GM23338 (cell line): ENCODE results near the gene PRPF19. TPM values are rescaled to one million over a fixed set of nuclear protein-coding genes. Genes with fewer than 3 reads are reported as not detected.
A peak's percentile ranks its signal among the peaks of the same experiment; 100 is the strongest.

Source experiments
- ATAC-seq: fragments of 200-7000 bp; cut with Tn5 transposase; 3 replicates; pipeline ENCODE4 v1.9.1; 2020
- DNase-seq: peaks from one replicate; pipeline ENCODE4 v3.0.0-alpha.2; 2015; ENCODE audit warnings: low spot score
- H2AFZ ChIP-seq: fragments of 200-600 bp; sonication (generic); 2 replicates; pipeline ENCODE4 v1.8.0; 2016; ENCODE audit warnings: antibody characterized with exemption, mild to moderate bottlenecking, moderate library complexity
- H3F3A ChIP-seq: fragments of 200-600 bp; sonication (generic); replicated peaks from 2 replicates; pipeline ENCODE4 v1.8.0; 2017; ENCODE audit warnings: antibody characterized with exemption, mixed run types, low read depth
- H3K27ac ChIP-seq: fragments of 200-600 bp; sonication (generic); 2 replicates; pipeline ENCODE4 v1.6.1; 2016; ENCODE audit warnings: low read depth
- H3K27me3 ChIP-seq: fragments of 200-600 bp; sonication (generic); 2 replicates; pipeline ENCODE4 v1.8.0; 2016; ENCODE audit warnings: mild to moderate bottlenecking, mixed run types, moderate library complexity; ENCODE audit not compliant: insufficient read depth
- H3K36me3 ChIP-seq: fragments of 200-600 bp; sonication (generic); 2 replicates; pipeline ENCODE4 v1.8.0; 2016; ENCODE audit warnings: mild to moderate bottlenecking; ENCODE audit not compliant: insufficient read depth
- H3K4me1 ChIP-seq: fragments of 200-600 bp; sonication (generic); 2 replicates; pipeline ENCODE4 v1.8.0; 2016; ENCODE audit warnings: mild to moderate bottlenecking, moderate library complexity; ENCODE audit not compliant: insufficient read depth
- H3K4me2 ChIP-seq: fragments of 200-600 bp; sonication (generic); 2 replicates; pipeline ENCODE4 v1.7.1; 2017; ENCODE audit warnings: mixed run types
- H3K4me3 ChIP-seq: fragments of 200-600 bp; sonication (generic); 2 replicates; pipeline ENCODE4 v1.6.1; 2016; ENCODE audit warnings: mixed run types
- H3K79me2 ChIP-seq: fragments of 200-600 bp; sonication (generic); replicated peaks from 2 replicates; pipeline ENCODE4 v1.8.0; 2017; ENCODE audit warnings: mild to moderate bottlenecking; ENCODE audit not compliant: insufficient read depth
- H3K9me2 ChIP-seq: fragments of 200-600 bp; sonication (generic); 2 replicates; pipeline ENCODE4 v1.8.0; 2017; ENCODE audit not compliant: insufficient read depth
- H4K20me1 ChIP-seq: fragments of 200-600 bp; sonication (generic); replicated peaks from 2 replicates; pipeline ENCODE4 v1.8.0; 2017; ENCODE audit warnings: mild to moderate bottlenecking; ENCODE audit not compliant: insufficient read depth
- H3K27ac Mint-ChIP-seq: 2 replicates; pipeline ENCODE4 v1.8.0; 2020; ENCODE audit warnings: inconsistent platforms, mild to moderate bottlenecking, moderate library complexity, mixed read lengths
- H3K27me3 Mint-ChIP-seq: 3 replicates; pipeline ENCODE4 v1.8.0; 2022; ENCODE audit warnings: low read depth, mild to moderate bottlenecking, moderate library complexity, mixed read lengths, inconsistent platforms; ENCODE audit not compliant: insufficient read depth, poor library complexity
- H3K36me3 Mint-ChIP-seq: 3 replicates; pipeline ENCODE4 v1.8.0; 2021; ENCODE audit warnings: low read depth, mild to moderate bottlenecking, inconsistent platforms, moderate library complexity, mixed read lengths
- H3K4me1 Mint-ChIP-seq: 3 replicates; pipeline ENCODE4 v1.8.0; 2020; ENCODE audit warnings: mild to moderate bottlenecking, inconsistent platforms, mixed read lengths
- H3K4me3 Mint-ChIP-seq: 3 replicates; pipeline ENCODE4 v1.8.0; 2021; ENCODE audit warnings: moderate library complexity, mild to moderate bottlenecking, inconsistent platforms, mixed read lengths
- H3K9me3 Mint-ChIP-seq: 3 replicates; pipeline ENCODE4 v1.8.0; 2020; ENCODE audit warnings: moderate library complexity, mild to moderate bottlenecking, inconsistent platforms, mixed read lengths
- CREB1 ChIP-seq: fragments of 250-450 bp; sonication (Bioruptor Pico); IDR thresholded peaks from 2 replicates; pipeline ENCODE4 v1.5.0; 2020; ENCODE audit warnings: low read depth, mild to moderate bottlenecking, moderate library complexity
- EZH2phosphoT487 ChIP-seq: fragments of 200-600 bp; sonication (generic); IDR thresholded peaks from one replicate; pipeline ENCODE4 v1.8.1; 2018; ENCODE audit warnings: antibody characterized with exemption; ENCODE audit not compliant: unreplicated experiment
- JUNB ChIP-seq: IDR thresholded peaks from one replicate; pipeline ENCODE4 v1.6.1; 2016; ENCODE audit warnings: antibody characterized with exemption; ENCODE audit not compliant: unreplicated experiment
- NANOG ChIP-seq: IDR thresholded peaks from 2 replicates; pipeline ENCODE4 v1.6.1; 2016; ENCODE audit warnings: antibody characterized with exemption, borderline replicate concordance
- POLR2AphosphoS5 ChIP-seq: IDR thresholded peaks from 2 replicates; pipeline ENCODE4 v1.6.1; 2016; ENCODE audit warnings: antibody characterized with exemption, low read depth
- REST ChIP-seq: IDR thresholded peaks from one replicate; pipeline ENCODE4 v1.6.1; 2018; ENCODE audit warnings: antibody characterized with exemption; ENCODE audit not compliant: unreplicated experiment
- ZNF114 ChIP-seq: fragments of 250-450 bp; sonication (Bioruptor Pico); IDR thresholded peaks from 2 replicates; pipeline ENCODE4 v1.5.0; 2020; ENCODE audit warnings: mild to moderate bottlenecking, moderate library complexity
- ZNF462 ChIP-seq: fragments of 250-450 bp; sonication (Bioruptor Pico); IDR thresholded peaks from 2 replicates; pipeline ENCODE4 v1.5.0; 2020; ENCODE audit warnings: mild to moderate bottlenecking, moderate library complexity
- polyA plus RNA-seq: library from polyadenylated mRNA; unstranded; fragments of >200 nt; fragmentation: Nextera tagmentation; extraction: Ambion mirVana; gene quantifications from 2 replicates; pipeline ENCODE4 v1.2.1, GENCODE V29; 2016
- total RNA-seq: library from RNA; depleted of rRNA; stranded (reverse); fragments of >200 nt; shearing (Covaris generic); gene quantifications from 2 replicates; pipeline ENCODE4 v1.2.3, GENCODE V29; 2014
- TF ChIP-seq, protein P1 (sequence below), 2 experiments: fragments of 200-600 bp in 1 of 2; sonication (generic) in 1 of 2; conservative IDR thresholded peaks; 2 replicates each; pipeline versions ENCODE4 v1.5.1 to v1.6.1; 2016 to 2017; ENCODE audit warnings: antibody characterized with exemption in 2 of 2, low read depth in 2 of 2, mild to moderate bottlenecking in 2 of 2, moderate library complexity in 1 of 2

Gene PRPF19
- total and polyA plus RNA-seq, 2 experiments from 2014 or later: 153 to 161 TPM

GRCh38 chr11:60924906-60925853 lies 18.8 kb upstream of the PRPF19 start:
- H3K4me2 ChIP-seq: peak overlapping the region; percentile 90
- no peaks in the 10 kb centered on the region for H3K79me2 ChIP-seq
- peak overlapping the region; percentile 91 for H3K4me3 Mint-ChIP-seq
- H3K36me3 ChIP-seq: no peaks in the 10 kb centered on the region
- ATAC-seq (peak; percentile 29), DNase-seq (peak; percentile 51)
- H3K27me3 ChIP-seq: peaks cover 10% of the 10 kb centered on the region; the same call in 1 of the 2 replicates
- H3K9me2 ChIP-seq: no peaks in the 10 kb centered on the region
- peaks cover 6% of the 10 kb centered on the region for H3K4me1 ChIP-seq
- no peak overlapping the region for H3K27ac Mint-ChIP-seq
- H3K4me1 Mint-ChIP-seq: peaks cover 20% of the 10 kb centered on the region
- peak overlapping the region; percentile 91 for H3K4me3 ChIP-seq
- no peak overlapping the region for H3K27ac ChIP-seq
- no peaks in the 10 kb centered on the region; the same call in 2 of the 3 replicates for H3K9me3 Mint-ChIP-seq
- peaks cover 7% of the 10 kb centered on the region; the same call in 1 of the 2 replicates for H4K20me1 ChIP-seq
- H3K36me3 Mint-ChIP-seq: peaks cover 55% of the 10 kb centered on the region
- peaks cover 15% of the 10 kb centered on the region for H3K27me3 Mint-ChIP-seq
- H3F3A ChIP-seq: no peaks in the 10 kb centered on the region
- TF ChIP-seq, protein P1, sequence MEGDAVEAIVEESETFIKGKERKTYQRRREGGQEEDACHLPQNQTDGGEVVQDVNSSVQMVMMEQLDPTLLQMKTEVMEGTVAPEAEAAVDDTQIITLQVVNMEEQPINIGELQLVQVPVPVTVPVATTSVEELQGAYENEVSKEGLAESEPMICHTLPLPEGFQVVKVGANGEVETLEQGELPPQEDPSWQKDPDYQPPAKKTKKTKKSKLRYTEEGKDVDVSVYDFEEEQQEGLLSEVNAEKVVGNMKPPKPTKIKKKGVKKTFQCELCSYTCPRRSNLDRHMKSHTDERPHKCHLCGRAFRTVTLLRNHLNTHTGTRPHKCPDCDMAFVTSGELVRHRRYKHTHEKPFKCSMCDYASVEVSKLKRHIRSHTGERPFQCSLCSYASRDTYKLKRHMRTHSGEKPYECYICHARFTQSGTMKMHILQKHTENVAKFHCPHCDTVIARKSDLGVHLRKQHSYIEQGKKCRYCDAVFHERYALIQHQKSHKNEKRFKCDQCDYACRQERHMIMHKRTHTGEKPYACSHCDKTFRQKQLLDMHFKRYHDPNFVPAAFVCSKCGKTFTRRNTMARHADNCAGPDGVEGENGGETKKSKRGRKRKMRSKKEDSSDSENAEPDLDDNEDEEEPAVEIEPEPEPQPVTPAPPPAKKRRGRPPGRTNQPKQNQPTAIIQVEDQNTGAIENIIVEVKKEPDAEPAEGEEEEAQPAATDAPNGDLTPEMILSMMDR (conservative IDR thresholded peaks at IDR 0.05; ENCODE audit: low read depth in 2 of 2): no peak
- TF ChIP-seq EZH2phosphoT487 (no peak), NANOG (no peak), REST (no peak), ZNF462 (no peak), CREB1 (CRISPR knock-in tag) (no peak), ZNF114 (CRISPR knock-in tag) (no peak), POLR2AphosphoS5 (no peak), JUNB (no peak)
- peak overlapping the region; percentile 47; the same call in 1 of the 2 replicates for H2AFZ ChIP-seq
